ENCODE data around the gene PCGF5. TPM values are rescaled to one million over a fixed set of nuclear protein-coding genes. Genes with fewer than 3 reads are reported as not detected.

Gene PCGF5
- total RNA-seq, 1 donor from 2014 or later: 31.2 TPM

DNA sequence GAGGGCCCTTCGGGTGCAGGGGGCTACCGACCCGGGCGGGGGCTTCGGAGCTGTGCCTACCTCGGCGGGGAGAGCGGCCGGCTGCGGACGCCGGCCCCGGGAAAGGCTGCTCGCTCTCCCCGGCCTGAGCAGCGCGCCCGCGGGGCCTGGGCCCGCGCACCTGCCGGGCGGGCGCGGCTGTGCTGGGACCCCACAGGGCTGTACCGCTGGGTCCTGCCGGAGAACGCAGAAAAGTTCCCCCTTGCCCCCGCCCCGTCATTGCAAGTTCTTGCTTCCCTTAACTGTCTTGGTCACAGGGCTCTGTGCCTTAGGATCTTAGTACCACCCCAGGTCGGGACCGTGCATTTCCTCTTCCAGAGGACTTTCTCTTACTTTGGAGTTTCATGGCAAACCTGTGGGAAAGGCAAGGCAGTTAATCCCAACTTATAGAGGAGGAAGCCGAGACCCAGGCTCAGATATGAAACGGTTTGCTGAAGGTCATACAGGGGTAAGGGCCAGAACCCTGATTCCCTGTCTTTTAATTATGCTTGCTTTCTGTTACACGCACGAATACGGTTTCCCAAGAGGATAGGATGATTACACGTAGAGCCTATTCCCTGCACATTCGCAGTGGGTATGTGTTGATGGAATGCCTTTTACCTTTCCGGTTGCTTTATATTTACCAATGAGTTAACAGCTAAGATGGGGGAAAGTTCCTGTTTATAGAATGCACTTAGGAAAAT lies 652 bp downstream of the PCGF5 start:
- Mint-ChIP-seq H3K27ac (ENCODE audit: unreplicated experiment) (peak overlapping the region; percentile 82), H3K27me3 (ENCODE audit: unreplicated experiment) (no peaks in the 10 kb centered on the region), H3K36me3 (ENCODE audit: unreplicated experiment) (peaks cover 6% of the 10 kb centered on the region), H3K4me3 (ENCODE audit: unreplicated experiment) (peak overlapping the region; percentile 81), H3K4me1 (ENCODE audit: unreplicated experiment) (peaks cover 34% of the 10 kb centered on the region), H3K9me3 (ENCODE audit: unreplicated experiment) (no peaks in the 10 kb centered on the region)
- TF ChIP-seq, protein P1, sequence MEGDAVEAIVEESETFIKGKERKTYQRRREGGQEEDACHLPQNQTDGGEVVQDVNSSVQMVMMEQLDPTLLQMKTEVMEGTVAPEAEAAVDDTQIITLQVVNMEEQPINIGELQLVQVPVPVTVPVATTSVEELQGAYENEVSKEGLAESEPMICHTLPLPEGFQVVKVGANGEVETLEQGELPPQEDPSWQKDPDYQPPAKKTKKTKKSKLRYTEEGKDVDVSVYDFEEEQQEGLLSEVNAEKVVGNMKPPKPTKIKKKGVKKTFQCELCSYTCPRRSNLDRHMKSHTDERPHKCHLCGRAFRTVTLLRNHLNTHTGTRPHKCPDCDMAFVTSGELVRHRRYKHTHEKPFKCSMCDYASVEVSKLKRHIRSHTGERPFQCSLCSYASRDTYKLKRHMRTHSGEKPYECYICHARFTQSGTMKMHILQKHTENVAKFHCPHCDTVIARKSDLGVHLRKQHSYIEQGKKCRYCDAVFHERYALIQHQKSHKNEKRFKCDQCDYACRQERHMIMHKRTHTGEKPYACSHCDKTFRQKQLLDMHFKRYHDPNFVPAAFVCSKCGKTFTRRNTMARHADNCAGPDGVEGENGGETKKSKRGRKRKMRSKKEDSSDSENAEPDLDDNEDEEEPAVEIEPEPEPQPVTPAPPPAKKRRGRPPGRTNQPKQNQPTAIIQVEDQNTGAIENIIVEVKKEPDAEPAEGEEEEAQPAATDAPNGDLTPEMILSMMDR (IDR thresholded peaks at IDR 0.05): no peak
- no peak for DNase-seq (ENCODE audit: extremely low spot score, unreplicated experiment)

DNA sequence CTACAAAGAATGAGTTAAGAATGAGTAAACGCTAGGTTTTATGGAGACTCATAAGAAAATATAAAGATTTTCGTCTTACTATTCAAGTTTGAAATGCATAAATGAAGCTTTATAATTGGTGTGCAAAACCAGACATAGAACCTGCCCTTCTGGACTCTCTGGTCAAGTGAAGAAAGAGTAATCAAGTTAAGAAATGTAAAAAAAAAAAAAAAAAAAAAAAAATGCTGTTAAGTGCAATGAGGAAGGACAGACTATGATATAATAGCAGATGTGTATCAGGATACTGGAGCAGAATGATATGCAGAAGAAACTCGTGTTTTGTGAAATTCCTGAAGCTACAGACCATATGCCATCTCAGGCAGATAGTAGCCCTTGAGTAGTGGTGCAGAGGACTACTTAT lies 5.6 kb downstream of the PCGF5 start:
- Mint-ChIP-seq H3K36me3 (ENCODE audit: unreplicated experiment) (peaks cover 19% of the 10 kb centered on the region), H3K9me3 (ENCODE audit: unreplicated experiment) (no peaks in the 10 kb centered on the region), H3K4me3 (ENCODE audit: unreplicated experiment) (no peak overlapping the region), H3K27ac (ENCODE audit: unreplicated experiment) (no peak overlapping the region), H3K4me1 (ENCODE audit: unreplicated experiment) (peaks cover 27% of the 10 kb centered on the region), H3K27me3 (ENCODE audit: unreplicated experiment) (no peaks in the 10 kb centered on the region)
- no peak for DNase-seq (ENCODE audit: extremely low spot score, unreplicated experiment)
- TF ChIP-seq, protein P1 (IDR thresholded peaks at IDR 0.05): no peak

DNA sequence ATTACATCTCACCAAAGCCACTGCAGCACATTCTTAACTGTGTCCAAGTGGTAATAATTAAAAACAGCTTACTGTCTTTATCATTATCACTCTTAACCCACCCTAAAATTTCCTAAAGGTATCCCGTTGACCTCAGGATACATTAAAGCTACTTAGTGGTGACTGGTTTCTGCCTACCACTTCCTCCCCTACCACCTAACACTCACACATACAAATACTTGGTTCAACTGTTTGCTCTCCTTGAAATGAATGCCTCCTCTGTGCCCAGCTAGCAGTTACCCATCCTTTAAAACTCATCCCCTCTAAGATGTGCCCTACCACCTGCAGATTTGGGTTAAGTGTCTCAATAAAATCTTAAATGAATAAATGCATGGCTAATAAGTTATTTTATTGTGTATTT lies 7.1 kb downstream of the PCGF5 start:
- peaks cover 19% of the 10 kb centered on the region for H3K36me3 Mint-ChIP-seq (ENCODE audit: unreplicated experiment)
- no peaks in the 10 kb centered on the region for H3K9me3 Mint-ChIP-seq (ENCODE audit: unreplicated experiment)
- H3K27me3 Mint-ChIP-seq (ENCODE audit: unreplicated experiment): no peaks in the 10 kb centered on the region
- no peak overlapping the region for H3K27ac Mint-ChIP-seq (ENCODE audit: unreplicated experiment)
- TF ChIP-seq, protein P1 (IDR thresholded peaks at IDR 0.05): no peak
- no peak overlapping the region for H3K4me3 Mint-ChIP-seq (ENCODE audit: unreplicated experiment)
- peaks cover 12% of the 10 kb centered on the region for H3K4me1 Mint-ChIP-seq (ENCODE audit: unreplicated experiment)
- no peak for DNase-seq (ENCODE audit: extremely low spot score, unreplicated experiment)

DNA sequence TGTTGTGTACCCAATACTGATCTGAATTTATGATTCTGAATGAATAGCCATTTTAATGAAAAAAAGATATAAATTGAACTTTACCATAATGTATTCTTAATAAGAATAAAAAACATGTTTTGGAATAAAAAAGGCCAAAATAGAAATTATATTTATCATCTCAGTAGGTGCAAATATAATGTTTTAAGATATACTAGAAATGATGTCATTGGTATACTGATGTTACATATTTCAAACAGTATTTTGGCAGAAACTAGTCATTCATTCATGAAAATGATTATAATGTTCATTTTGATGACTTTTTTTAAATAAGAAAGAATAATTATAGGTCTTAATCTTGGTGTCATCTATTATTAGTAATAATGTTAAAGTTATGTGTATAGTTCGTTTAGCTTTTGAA lies 9.2 kb downstream of the PCGF5 start:
- TF ChIP-seq, protein P1 (IDR thresholded peaks at IDR 0.05): no peak
- Mint-ChIP-seq H3K4me3 (ENCODE audit: unreplicated experiment) (no peak overlapping the region), H3K27me3 (ENCODE audit: unreplicated experiment) (no peaks in the 10 kb centered on the region), H3K9me3 (ENCODE audit: unreplicated experiment) (no peaks in the 10 kb centered on the region), H3K36me3 (ENCODE audit: unreplicated experiment) (peaks cover 12% of the 10 kb centered on the region), H3K4me1 (ENCODE audit: unreplicated experiment) (no peaks in the 10 kb centered on the region), H3K27ac (ENCODE audit: unreplicated experiment) (no peak overlapping the region)
- DNase-seq (ENCODE audit: extremely low spot score, unreplicated experiment): no peak

DNA sequence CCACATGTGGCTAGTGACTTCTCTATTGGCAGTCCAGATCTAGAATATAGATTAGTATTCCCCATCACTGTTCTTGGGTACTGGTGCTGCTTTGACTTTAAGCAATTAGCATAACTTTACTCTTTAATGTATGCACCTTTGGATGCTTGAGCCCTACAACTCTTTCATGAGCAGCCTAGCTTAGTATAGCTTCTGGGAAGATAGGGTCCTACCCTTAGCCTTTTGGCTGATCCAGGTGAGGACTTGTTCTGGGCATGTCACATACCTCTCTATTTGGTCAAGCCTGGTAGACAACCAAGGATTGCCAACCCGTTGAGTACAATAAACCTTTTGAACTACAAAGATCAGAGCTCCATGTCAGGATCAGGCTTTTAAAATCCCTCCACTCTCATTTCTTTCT lies 17.7 kb downstream of the PCGF5 start:
- TF ChIP-seq, protein P1 (IDR thresholded peaks at IDR 0.05): no peak
- Mint-ChIP-seq H3K4me1 (ENCODE audit: unreplicated experiment) (peaks cover 3% of the 10 kb centered on the region), H3K27ac (ENCODE audit: unreplicated experiment) (no peak overlapping the region), H3K4me3 (ENCODE audit: unreplicated experiment) (no peak overlapping the region), H3K27me3 (ENCODE audit: unreplicated experiment) (no peaks in the 10 kb centered on the region), H3K9me3 (ENCODE audit: unreplicated experiment) (no peaks in the 10 kb centered on the region), H3K36me3 (ENCODE audit: unreplicated experiment) (peaks cover 11% of the 10 kb centered on the region)
- no peak for DNase-seq (ENCODE audit: extremely low spot score, unreplicated experiment)
